SK-N-SH (cell line): ENCODE data around the gene FOCAD.

ENCODE experiments used
- CHD2 ChIP-seq: fragments of 150-350 bp; IDR thresholded peaks from 2 replicates; pipeline ENCODE4 v1.6.1; 2018; ENCODE audit warnings: low read length; ENCODE audit not compliant: partially characterized antibody
- EP300 ChIP-seq, 2 experiments: IDR thresholded peaks; 2 replicates each; pipeline versions ENCODE4 v1.4.0 to v1.6.1; 2012; ENCODE audit warnings: borderline replicate concordance in 1 of 2, low read depth in 1 of 2, low read length in 1 of 2
- EZH2phosphoT487 ChIP-seq: fragments of 200-600 bp; sonication (generic); IDR thresholded peaks from 2 replicates; pipeline ENCODE4 v1.6.1; 2017; ENCODE audit warnings: low read depth, mixed run types, mild to moderate bottlenecking, antibody characterized with exemption, moderate library complexity, borderline replicate concordance
- FOXM1 ChIP-seq: IDR thresholded peaks from 2 replicates; pipeline ENCODE4 v1.4.0; 2012; ENCODE audit warnings: low read depth, mild to moderate bottlenecking
- GATA2 ChIP-seq: sonication (generic); formaldehyde crosslinking; IDR thresholded peaks from 2 replicates; pipeline ENCODE4 v1.5.0; 2020; ENCODE audit warnings: mild to moderate bottlenecking, missing genetic modification reagents
- NFIC ChIP-seq: IDR thresholded peaks from 2 replicates; pipeline ENCODE4 v1.4.0; 2012; ENCODE audit warnings: borderline replicate concordance
- POLR2AphosphoS5 ChIP-seq: IDR thresholded peaks from 2 replicates; pipeline ENCODE4 v1.6.1; 2012; ENCODE audit warnings: low read depth, low read length
- RXRA ChIP-seq: IDR thresholded peaks from 2 replicates; pipeline ENCODE4 v1.4.0; 2012; ENCODE audit warnings: low read depth, mild to moderate bottlenecking, borderline replicate concordance
- SMC3 ChIP-seq: IDR thresholded peaks from 2 replicates; pipeline ENCODE4 v1.6.1; 2012; ENCODE audit warnings: low read depth, low read length, improper control_type of control experiment
- TAF1 ChIP-seq: IDR thresholded peaks from 2 replicates; pipeline ENCODE4 v1.6.1; 2012; ENCODE audit warnings: low read depth, mild to moderate bottlenecking, low read length, moderate library complexity, borderline replicate concordance
- YY1 ChIP-seq: IDR thresholded peaks from 2 replicates; pipeline ENCODE4 v1.4.0; 2012; ENCODE audit warnings: low read depth, mild to moderate bottlenecking
- TF ChIP-seq, protein P1 (sequence below): IDR thresholded peaks from 2 replicates; pipeline ENCODE4 v1.4.0; 2012; ENCODE audit warnings: low read depth
- TF ChIP-seq, protein P2 (sequence below): fragments of 200-600 bp; sonication (generic); IDR thresholded peaks from 2 replicates; pipeline ENCODE4 v1.6.1; 2017; ENCODE audit warnings: antibody characterized with exemption, mild to moderate bottlenecking, moderate library complexity

DNA sequence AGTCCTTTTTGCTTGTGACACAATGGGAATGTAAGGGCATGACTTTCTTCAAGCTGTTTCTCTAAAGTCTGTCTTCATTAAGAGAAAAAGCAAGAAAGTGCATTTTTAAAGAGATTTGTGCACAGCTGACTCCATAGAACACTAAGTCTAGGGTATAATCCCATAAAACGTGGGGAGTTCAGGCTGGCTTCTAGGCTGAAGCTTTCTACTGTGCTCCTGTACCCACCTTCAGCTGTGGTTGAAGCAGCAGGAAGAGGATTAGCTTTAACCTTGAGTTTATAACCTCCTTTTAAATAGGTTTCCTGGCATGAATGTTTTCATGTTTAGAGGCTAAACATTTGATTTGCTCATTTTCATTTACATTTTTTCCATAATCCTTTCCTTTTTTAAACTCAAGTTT, 220.9 kb downstream of the FOCAD start:
- no peak for TF ChIP-seq SMC3
- TF ChIP-seq, protein P1, sequence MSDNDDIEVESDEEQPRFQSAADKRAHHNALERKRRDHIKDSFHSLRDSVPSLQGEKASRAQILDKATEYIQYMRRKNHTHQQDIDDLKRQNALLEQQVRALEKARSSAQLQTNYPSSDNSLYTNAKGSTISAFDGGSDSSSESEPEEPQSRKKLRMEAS = no peak
- TF ChIP-seq POLR2AphosphoS5 = no peak
- TF ChIP-seq, protein P2, sequence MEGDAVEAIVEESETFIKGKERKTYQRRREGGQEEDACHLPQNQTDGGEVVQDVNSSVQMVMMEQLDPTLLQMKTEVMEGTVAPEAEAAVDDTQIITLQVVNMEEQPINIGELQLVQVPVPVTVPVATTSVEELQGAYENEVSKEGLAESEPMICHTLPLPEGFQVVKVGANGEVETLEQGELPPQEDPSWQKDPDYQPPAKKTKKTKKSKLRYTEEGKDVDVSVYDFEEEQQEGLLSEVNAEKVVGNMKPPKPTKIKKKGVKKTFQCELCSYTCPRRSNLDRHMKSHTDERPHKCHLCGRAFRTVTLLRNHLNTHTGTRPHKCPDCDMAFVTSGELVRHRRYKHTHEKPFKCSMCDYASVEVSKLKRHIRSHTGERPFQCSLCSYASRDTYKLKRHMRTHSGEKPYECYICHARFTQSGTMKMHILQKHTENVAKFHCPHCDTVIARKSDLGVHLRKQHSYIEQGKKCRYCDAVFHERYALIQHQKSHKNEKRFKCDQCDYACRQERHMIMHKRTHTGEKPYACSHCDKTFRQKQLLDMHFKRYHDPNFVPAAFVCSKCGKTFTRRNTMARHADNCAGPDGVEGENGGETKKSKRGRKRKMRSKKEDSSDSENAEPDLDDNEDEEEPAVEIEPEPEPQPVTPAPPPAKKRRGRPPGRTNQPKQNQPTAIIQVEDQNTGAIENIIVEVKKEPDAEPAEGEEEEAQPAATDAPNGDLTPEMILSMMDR = no peak
- no peak for TF ChIP-seq GATA2 (CRISPR knock-in tag)
- TF ChIP-seq EP300 (IDR thresholded peaks at IDR 0.05; ENCODE audit: borderline replicate concordance in 1 of 2, low read depth in 1 of 2, low read length in 1 of 2) = no peak
- TF ChIP-seq EZH2phosphoT487 = no peak
- TF ChIP-seq CHD2 = no peak
- TF ChIP-seq NFIC = no peak
- TF ChIP-seq TAF1 = no peak
- no peak for TF ChIP-seq YY1
- TF ChIP-seq RXRA = no peak
- no peak for TF ChIP-seq FOXM1
